GM12872 (cell line): ENCODE measurements around the gene CBX1.
A peak's percentile ranks its signal among the peaks of the same experiment; 100 is the strongest.

ENCODE experiments used
- CTCF ChIP-seq: IDR thresholded peaks from 3 replicates; pipeline ENCODE4 v1.5.1; 2011; ENCODE audit warnings: low read depth, mild to moderate bottlenecking, low read length, moderate library complexity; ENCODE audit not compliant: insufficient read depth

Gene CBX1

DNA sequence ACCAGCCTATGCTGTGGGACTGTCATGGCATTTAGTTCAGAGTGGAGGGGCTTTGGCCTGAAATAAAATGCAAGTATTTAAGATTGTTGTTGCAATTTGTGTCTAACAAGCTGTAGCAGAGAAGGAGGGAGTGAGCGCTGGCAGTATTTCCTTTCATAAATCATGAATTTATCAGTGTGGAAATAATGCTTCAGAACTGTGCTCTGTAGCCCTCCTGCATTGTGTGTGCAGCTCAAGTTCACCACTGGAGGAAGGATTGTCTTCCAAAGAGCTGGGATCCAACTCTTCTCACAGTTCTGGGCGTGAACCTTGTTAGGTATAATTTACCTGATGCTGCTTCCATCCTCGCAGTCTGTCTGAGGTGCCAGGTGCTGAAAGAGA is 21.4 kb upstream of the CBX1 start:
- TF ChIP-seq CTCF: no peak

DNA sequence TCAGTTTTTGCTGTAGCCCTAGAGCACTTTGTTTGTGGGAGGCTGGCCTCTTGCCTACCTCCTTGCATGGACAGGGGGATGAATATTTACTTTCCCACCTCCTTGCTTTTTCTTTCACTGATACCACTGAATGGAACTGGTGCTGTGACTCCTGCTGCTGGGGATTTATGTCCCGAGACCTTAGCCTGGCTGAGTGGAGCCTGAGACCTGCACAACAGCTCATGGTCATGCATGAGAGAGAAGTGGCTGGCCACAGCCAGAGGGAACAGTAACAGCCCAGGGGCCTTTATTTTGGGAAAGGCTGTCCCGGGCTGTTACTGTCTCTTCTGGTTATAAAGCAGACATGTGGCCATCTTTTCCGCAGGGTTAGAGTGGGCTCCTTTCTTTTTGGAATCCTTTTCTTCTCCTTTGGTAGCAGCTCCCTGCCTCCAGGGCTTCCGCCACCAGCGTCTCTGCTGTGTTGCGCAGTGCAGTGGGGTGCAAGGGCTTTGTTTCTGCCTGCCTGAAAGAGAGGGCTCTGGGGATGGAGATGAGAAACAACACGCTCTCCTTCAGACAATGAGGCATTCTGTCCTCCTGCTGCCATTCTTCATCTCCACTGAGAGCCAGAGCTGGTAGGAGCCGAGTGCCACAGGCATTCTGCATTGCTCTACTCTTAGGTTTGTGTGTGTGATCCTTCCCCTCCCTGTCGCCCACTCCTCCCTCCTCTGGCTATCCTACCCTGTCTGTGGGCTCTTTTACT is 20.8 kb upstream of the CBX1 start:
- TF ChIP-seq CTCF: no peak

DNA sequence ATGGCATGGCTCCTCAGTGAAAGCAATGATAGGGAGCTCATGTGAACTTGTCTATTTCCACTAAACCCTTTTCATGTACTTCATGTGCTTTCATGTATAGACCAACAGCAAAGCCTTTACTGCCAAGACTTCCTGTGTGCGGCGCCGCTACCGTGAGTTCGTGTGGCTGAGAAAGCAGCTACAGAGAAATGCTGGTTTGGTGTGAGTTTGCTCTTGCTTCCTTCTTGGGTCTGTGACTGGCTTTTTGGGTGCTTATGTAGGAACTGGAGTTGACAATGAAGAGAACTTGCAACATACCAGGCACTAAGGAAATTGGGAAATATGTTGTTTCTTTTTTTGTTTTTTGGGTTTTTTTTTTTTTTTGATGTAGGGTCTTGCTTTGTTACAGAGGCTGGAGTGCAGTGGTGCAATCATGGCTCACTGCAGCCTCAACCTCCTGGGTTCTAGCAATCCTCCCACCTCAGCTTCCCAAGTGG is 12.0 kb upstream of the CBX1 start:
- TF ChIP-seq CTCF: no peak

- no peak for TF ChIP-seq CTCF
Measured at GRCh38 chr17:48111937-48112241, 10.6 kb upstream of the CBX1 start.

- TF ChIP-seq CTCF: no peak
Measured at GRCh38 chr17:48110761-48111160, 9.5 kb upstream of the CBX1 start.

DNA sequence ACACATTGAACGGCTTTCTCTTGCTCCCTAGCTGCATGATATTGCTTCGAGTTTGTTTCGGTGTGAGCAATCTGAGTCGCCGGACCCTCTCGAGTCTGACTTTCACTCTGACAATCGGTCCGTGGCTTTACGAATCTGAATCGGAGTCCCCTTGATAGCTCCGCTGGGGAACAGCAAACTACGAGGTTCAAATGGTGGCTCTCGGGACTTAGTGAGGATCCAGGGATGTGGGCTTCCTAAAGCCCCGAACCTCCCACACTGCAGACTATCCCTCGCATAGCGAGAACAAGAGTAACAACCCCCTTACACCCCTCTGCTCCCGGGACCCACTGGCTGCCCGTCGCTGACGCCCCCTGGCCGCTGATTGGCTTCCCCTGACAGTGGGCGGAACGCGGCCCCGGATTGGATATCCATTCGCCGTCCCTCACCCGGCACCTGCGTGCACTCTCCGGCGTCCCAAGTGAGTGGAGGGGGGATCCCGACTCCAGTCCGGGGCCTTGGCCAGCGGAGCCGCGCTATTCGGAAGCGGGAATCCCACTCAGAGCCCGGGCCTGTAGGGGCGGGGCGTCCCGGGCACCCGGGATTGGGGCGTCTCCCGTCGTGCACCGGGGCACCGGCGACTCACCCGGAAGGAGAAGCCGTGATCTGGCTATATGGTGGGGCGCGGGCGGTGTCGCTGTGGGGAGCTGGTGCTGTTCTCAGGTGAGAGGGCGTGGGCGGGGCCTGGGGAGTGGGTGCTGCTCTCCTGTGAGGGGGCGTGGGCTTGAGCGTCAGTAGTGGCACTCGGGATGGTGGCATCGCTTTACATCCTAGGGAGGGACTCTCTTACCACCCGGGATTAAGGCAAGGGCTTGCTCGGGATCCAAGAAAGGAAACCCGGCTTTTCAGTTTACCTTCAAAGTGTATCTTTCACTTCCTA is 6.1 kb upstream of the CBX1 start, which contains the start of gene SNX11:
Gene SNX11, plus strand, starts transcription at position 630 of the 919 bp plus-strand sequence. CDS start 4,278 bp downstream, outside the sequence.
- 0 out of 3 replicates have a peak, but pooled peaks have one; percentile 9 for TF ChIP-seq CTCF

DNA sequence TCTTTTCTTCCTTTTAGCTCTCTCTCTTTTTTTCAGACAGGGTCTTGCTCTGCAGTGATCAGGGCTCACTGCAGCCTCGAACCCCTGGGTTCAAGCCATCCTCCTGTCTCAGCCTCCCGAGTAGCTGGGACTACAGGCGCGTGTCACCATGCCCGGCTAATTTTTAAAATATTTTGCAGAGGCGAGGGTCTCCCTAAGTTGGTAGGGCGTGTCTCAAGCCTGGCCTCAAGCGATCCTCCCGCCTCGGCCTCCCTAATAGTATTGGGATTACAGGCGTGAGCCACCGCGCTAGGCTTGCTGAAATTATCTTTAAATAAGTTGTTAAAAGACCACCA is 5.5 kb upstream of the CBX1 start:
- no peak for TF ChIP-seq CTCF
